Measurements from ENCODE around the gene TP53TG5.

The TP53TG5 gene

DNA sequence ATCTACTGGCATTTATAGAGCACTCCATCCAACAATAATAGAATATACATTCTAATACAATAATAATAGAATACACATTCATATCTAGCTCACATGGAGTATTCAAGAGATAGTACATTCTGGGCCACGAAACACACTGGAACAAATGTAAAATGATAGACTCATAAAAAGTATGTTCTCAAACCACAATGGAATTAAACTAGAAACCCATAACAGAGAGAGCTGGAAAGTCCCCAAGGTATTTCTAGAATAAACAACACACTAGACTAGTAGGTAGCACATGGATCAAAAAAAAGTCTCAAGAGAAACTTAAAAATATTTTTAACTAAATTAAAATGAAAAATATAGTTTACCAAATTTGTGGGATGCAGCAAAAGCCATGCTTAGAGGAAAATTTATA is 9.1 kb upstream of the TP53TG5 start:
- H3K27me3 ChIP-seq (ENCODE audit: insufficient read depth, low read length, poor library complexity) = no peaks in the 10 kb centered on the region
- H3K4me2 ChIP-seq (ENCODE audit: insufficient read depth, low read length) = no peak overlapping the region
- H3K79me2 ChIP-seq (ENCODE audit: insufficient read depth, low read length) = no peaks in the 10 kb centered on the region
- TF ChIP-seq, protein P1, sequence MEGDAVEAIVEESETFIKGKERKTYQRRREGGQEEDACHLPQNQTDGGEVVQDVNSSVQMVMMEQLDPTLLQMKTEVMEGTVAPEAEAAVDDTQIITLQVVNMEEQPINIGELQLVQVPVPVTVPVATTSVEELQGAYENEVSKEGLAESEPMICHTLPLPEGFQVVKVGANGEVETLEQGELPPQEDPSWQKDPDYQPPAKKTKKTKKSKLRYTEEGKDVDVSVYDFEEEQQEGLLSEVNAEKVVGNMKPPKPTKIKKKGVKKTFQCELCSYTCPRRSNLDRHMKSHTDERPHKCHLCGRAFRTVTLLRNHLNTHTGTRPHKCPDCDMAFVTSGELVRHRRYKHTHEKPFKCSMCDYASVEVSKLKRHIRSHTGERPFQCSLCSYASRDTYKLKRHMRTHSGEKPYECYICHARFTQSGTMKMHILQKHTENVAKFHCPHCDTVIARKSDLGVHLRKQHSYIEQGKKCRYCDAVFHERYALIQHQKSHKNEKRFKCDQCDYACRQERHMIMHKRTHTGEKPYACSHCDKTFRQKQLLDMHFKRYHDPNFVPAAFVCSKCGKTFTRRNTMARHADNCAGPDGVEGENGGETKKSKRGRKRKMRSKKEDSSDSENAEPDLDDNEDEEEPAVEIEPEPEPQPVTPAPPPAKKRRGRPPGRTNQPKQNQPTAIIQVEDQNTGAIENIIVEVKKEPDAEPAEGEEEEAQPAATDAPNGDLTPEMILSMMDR (IDR thresholded peaks at IDR 0.05; ENCODE audit: borderline replicate concordance, extremely low read depth, low read length, poor library complexity, severe bottlenecking) = no peak
- TF ChIP-seq EZH2 (IDR thresholded peaks at IDR 0.05; ENCODE audit: borderline replicate concordance, low read depth, low read length, severe bottlenecking) = no peak
- H3K36me3 ChIP-seq (ENCODE audit: insufficient read depth, low read length) = no peaks in the 10 kb centered on the region
- H3K9me3 ChIP-seq (ENCODE audit: insufficient read depth, low read length, severe bottlenecking) = no peaks in the 10 kb centered on the region
- H4K20me1 ChIP-seq (ENCODE audit: insufficient read depth, low read length) = no peaks in the 10 kb centered on the region
- no peaks in the 10 kb centered on the region for H3K4me1 ChIP-seq (ENCODE audit: insufficient read depth, low read length)
- H3K27ac ChIP-seq (ENCODE audit: low read length) = no peak overlapping the region
- DNase-seq (no peak), ATAC-seq (ENCODE audit: insufficient read depth, low read depth) (no peak)
- no peak overlapping the region for H2AFZ ChIP-seq (ENCODE audit: low read depth, low read length)
- H3K4me3 ChIP-seq (ENCODE audit: low read depth in 1 of 2, low read length in 2 of 2) = no peak overlapping the region
- H3K9ac ChIP-seq (ENCODE audit: low read depth, low read length) = no peak overlapping the region

DNA sequence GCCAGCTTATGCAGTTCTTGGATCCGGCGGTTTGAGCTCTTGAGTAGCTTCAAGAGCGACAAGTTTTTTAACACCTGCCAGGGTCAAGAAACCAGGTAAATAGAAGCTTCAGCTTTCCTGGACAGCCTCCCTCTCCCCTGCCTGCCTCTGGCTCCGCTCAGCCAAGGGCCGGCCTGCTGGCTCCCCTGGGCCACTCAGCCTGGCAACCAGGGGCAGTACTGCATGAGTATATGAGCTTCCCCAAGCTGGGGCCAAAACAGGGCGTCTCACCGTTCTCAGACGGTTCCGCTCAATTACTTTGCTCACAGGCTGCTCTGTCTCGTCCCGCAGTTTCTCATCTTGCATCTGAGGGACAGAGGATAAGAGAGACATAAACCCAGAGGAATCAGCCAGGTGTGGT is 856 bp downstream of the TP53TG5 start:
- DNase-seq (no peak), ATAC-seq (ENCODE audit: insufficient read depth, low read depth) (no peak)
- Histone ChIP-seq H3K36me3 (ENCODE audit: insufficient read depth, low read length) (no peaks in the 10 kb centered on the region), H3K9ac (ENCODE audit: low read depth, low read length) (no peak overlapping the region), H3K4me1 (ENCODE audit: insufficient read depth, low read length) (peaks cover 16% of the 10 kb centered on the region), H3K27me3 (ENCODE audit: insufficient read depth, low read length, poor library complexity) (no peaks in the 10 kb centered on the region), H3K4me2 (ENCODE audit: insufficient read depth, low read length) (no peak overlapping the region), H3K79me2 (ENCODE audit: insufficient read depth, low read length) (no peaks in the 10 kb centered on the region), H2AFZ (ENCODE audit: low read depth, low read length) (no peak overlapping the region), H4K20me1 (ENCODE audit: insufficient read depth, low read length) (no peaks in the 10 kb centered on the region), H3K9me3 (ENCODE audit: insufficient read depth, low read length, severe bottlenecking) (no peaks in the 10 kb centered on the region), H3K4me3 (ENCODE audit: low read depth in 1 of 2, low read length in 2 of 2) (no peak overlapping the region), H3K27ac (ENCODE audit: low read length) (no peak overlapping the region)
- TF ChIP-seq, protein P1 (IDR thresholded peaks at IDR 0.05; ENCODE audit: borderline replicate concordance, extremely low read depth, low read length, poor library complexity, severe bottlenecking) = no peak
- no peak for TF ChIP-seq EZH2 (IDR thresholded peaks at IDR 0.05; ENCODE audit: borderline replicate concordance, low read depth, low read length, severe bottlenecking)

DNA sequence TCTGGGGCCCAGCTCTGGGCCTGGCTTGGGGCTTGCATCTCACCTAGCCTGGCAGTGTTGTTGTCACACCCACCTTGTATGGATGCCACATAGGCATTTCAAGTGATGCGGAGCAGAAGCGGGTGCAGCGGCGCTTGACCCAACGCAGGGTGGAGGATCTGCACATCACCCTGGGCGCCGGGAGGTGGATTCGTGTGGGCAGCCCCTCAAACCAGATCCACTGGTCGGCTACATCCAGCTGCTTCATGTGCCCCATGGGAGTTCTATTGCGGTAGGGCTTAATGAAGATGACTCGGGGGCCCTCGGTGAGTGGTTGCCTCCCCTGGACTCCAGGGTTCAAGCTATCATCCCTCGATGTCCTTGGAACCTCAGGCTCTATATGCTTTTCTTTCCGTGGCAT is 3.2 kb downstream of the TP53TG5 start:
- no peaks in the 10 kb centered on the region for H3K36me3 ChIP-seq (ENCODE audit: insufficient read depth, low read length)
- TF ChIP-seq, protein P1 (IDR thresholded peaks at IDR 0.05; ENCODE audit: borderline replicate concordance, extremely low read depth, low read length, poor library complexity, severe bottlenecking) = no peak
- TF ChIP-seq EZH2 (IDR thresholded peaks at IDR 0.05; ENCODE audit: borderline replicate concordance, low read depth, low read length, severe bottlenecking) = no peak
- no peak for DNase-seq
- no peak overlapping the region for H3K9ac ChIP-seq (ENCODE audit: low read depth, low read length)
- no peaks in the 10 kb centered on the region for H3K27me3 ChIP-seq (ENCODE audit: insufficient read depth, low read length, poor library complexity)
- peaks cover 5% of the 10 kb centered on the region; the same call in 1 of the 2 replicates for H4K20me1 ChIP-seq (ENCODE audit: insufficient read depth, low read length)
- ATAC-seq (ENCODE audit: insufficient read depth, low read depth) = no peak
- peaks cover 16% of the 10 kb centered on the region for H3K4me1 ChIP-seq (ENCODE audit: insufficient read depth, low read length)
- no peaks in the 10 kb centered on the region for H3K9me3 ChIP-seq (ENCODE audit: insufficient read depth, low read length, severe bottlenecking)
- no peak overlapping the region for H3K27ac ChIP-seq (ENCODE audit: low read length)
- H3K4me2 ChIP-seq (ENCODE audit: insufficient read depth, low read length) = no peak overlapping the region
- H2AFZ ChIP-seq (ENCODE audit: low read depth, low read length) = no peak overlapping the region
- H3K79me2 ChIP-seq (ENCODE audit: insufficient read depth, low read length) = no peaks in the 10 kb centered on the region
- no peak overlapping the region for H3K4me3 ChIP-seq (ENCODE audit: low read depth in 1 of 2, low read length in 2 of 2)

DNA sequence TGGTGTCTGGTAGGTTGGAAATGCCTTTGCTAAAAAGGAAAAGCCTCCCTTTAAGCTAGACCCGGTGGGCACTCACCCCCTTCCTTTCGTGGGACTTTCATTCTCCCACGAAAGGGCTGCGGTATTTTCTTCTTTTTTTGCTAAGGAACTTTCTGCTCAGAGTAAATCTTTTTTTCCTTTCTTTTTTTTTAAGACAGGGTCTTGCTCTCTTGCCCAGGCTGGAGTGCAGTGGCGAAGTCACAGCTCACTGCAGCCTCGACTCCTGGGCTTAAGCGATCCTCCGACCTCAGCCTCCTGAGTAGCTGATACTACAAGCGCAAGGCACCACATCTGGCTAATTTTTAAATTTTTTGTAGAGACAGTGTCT is 4.0 kb downstream of the TP53TG5 start:
- H3K9me3 ChIP-seq (ENCODE audit: insufficient read depth, low read length, severe bottlenecking) = no peaks in the 10 kb centered on the region
- peaks cover 16% of the 10 kb centered on the region for H3K4me1 ChIP-seq (ENCODE audit: insufficient read depth, low read length)
- H3K27ac ChIP-seq (ENCODE audit: low read length) = no peak overlapping the region
- H4K20me1 ChIP-seq (ENCODE audit: insufficient read depth, low read length) = peaks cover 5% of the 10 kb centered on the region; the same call in 1 of the 2 replicates
- no peaks in the 10 kb centered on the region for H3K79me2 ChIP-seq (ENCODE audit: insufficient read depth, low read length)
- no peaks in the 10 kb centered on the region for H3K27me3 ChIP-seq (ENCODE audit: insufficient read depth, low read length, poor library complexity)
- peak overlapping the region; percentile 76 for H3K4me2 ChIP-seq (ENCODE audit: insufficient read depth, low read length)
- H2AFZ ChIP-seq (ENCODE audit: low read depth, low read length) = peak overlapping the region; percentile 79
- no peaks in the 10 kb centered on the region for H3K36me3 ChIP-seq (ENCODE audit: insufficient read depth, low read length)
- ATAC-seq (ENCODE audit: insufficient read depth, low read depth) = no peak
- H3K9ac ChIP-seq (ENCODE audit: low read depth, low read length) = peak overlapping the region; percentile 50
- TF ChIP-seq EZH2 (IDR thresholded peaks at IDR 0.05; ENCODE audit: borderline replicate concordance, low read depth, low read length, severe bottlenecking) = no peak
- TF ChIP-seq, protein P1 (IDR thresholded peaks at IDR 0.05; ENCODE audit: borderline replicate concordance, extremely low read depth, low read length, poor library complexity, severe bottlenecking) = no peak
- no peak for DNase-seq
- H3K4me3 ChIP-seq (ENCODE audit: low read depth in 1 of 2, low read length in 2 of 2) = peak overlapping the region in 1 of 2 experiments; percentile 60; a peak in 2 of 4 replicates

All from DND-41 (cell line).